Hematopoietic multipotent progenitor cell treated with erythropoietin and hydrocortisone succinate and interleukin-3 and kit ligand, for 17 days (in vitro differentiated cells): ENCODE data around the gene PIK3C2G.

Experiments
- DNase-seq: peaks from one replicate; pipeline ENCODE4 v3.0.0-alpha.2; 2015; ENCODE audit warnings: low spot score

Gene PIK3C2G

GRCh38 chr12:18556161-18556560 is 294.8 kb downstream of the PIK3C2G start:
- DNase-seq, result no peak

GRCh38 chr12:18559242-18559641 is 297.9 kb downstream of the PIK3C2G start:
- no peak for DNase-seq

- no peak for DNase-seq
Measured at GRCh38 chr12:18562531-18562930, 301.2 kb downstream of the PIK3C2G start.

- DNase-seq, result no peak
Measured at GRCh38 chr12:18564306-18564705, 303.0 kb downstream of the PIK3C2G start.

DNA sequence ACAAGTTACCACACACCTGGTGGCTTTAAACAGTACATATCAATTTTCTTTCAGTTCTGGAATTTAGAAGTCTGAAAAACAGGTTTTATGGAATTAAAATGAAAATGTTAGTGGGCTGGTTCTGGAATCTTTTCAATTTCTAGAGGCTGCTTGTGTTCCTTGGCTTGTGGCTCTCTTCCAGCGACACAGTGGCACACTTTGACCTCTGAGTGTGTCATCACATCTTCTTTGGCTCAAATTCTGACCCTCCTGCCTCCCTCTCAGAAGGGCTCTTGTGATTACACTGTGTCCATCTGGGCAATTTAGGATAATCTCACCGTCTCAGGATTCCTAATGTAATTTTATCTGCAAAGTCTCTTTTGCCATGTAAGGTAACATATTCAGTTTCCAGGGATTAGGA is 306.5 kb downstream of the PIK3C2G start:
- no peak for DNase-seq

DNA sequence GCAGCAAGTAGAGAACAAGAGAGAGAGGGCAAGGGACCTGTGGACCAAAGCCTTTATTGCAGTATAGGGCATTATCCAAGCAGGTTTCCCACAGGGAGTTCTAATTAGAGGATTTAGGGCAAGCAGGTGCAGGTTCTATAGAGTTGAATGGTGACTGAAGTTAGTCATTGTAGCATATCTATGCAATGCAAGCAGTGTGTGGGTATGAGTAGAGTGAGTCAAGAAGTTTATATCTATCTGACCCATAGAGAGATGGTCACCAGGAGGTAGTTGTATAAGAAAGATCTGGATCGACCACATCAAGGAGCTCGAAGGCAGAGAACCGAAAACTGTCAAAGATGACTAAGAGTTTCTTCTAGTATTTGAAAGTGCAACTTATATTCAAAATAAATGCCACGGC is 309.2 kb downstream of the PIK3C2G start:
- DNase-seq, result no peak

DNA sequence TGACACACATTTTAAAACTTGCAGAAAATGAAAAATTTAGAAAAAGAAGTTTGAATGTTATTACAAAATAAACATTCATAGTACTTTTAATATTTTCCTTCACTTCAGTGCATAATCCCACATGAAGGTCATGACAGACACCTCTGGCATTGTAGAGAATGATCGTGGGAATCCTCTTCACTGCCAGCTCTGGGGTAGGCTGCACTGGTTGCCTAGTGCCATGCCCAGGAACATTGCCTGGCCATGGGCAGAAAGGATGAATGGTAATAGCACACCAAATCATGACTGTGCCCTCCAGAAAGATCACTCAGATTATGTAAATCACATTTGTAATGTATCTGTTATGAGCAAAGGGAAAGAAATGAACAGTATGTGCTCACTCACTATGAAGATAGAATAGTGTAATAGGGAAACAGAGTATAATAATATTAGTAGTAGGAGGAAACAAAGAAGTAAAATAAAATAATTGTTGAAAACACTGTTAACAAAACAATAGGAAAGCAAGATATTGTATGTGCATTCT is 314.8 kb downstream of the PIK3C2G start:
- no peak for DNase-seq

GRCh38 chr12:18576648-18577047 is 315.3 kb downstream of the PIK3C2G start:
- no peak for DNase-seq

- DNase-seq, result no peak
Measured at GRCh38 chr12:18578191-18578590, 316.9 kb downstream of the PIK3C2G start.

DNA sequence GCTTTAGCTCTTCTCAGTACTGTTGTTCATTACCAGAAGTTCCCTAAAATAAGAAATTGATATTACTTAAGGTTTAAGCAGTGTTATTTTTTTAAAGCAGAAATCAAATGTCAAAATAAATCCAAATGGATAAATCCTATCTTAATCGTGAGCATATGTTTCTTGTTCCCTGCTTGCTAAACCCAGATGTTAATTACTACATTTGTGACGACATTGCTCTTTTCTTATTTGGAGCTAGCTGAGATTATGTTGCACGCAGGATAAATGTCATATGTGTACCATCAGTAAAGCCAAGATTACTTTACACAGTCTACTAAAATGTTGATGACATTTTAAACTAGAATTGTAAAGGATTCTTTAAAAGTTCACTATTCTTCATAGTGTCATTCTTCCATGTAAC is 319.0 kb downstream of the PIK3C2G start:
- DNase-seq, result no peak

DNA sequence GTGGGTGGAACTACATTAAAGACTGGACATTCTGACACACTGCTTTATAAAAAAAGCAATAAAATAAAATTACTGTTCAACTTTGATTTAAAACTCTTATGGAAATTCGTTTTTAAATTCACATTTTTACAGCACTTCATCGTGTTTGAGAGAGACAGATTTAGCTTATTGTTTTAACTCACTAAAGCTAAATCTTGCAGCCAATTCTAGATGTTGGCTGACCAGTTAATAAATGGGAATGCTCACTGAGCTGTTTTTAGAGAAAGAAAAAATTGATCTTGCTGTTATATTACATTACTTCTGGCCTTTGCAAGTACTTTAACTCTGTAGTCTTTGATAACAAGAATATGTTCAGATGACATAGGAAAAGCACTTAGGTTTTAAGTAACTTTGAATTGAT is 319.4 kb downstream of the PIK3C2G start:
- no peak for DNase-seq

DNA sequence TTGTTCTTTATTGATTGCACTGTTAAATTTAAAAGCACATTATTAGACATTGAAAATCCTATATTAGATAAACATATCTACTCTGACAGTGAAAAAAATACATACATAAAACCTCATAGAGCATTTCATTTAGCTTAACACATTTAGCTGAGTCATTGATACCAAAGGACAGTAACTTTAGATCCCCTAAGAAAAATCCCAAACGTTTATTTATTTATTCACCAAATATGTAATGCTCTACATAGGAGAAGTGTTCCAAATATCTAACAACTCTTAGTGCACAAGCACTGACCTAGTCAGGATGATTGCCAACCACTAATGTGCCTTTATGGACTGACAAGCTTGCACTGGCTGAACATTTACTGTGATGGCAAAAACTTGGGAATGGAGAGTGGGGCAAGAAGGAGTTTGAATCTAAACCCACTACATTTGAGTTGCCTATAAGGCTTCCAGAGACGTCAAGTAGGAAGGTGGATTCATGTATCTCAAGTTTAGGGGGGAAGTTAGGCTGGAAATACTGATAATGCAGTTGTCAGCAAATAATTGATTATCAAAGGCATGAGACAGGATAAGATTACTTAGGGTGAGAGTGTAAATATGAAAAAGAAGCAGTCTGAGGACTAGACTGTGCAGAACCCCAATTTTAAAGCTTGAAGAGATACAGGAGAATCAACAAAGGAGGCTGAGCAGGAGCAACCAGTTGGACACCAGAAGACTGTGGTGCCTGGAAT is 320.1 kb downstream of the PIK3C2G start:
- DNase-seq, result no peak

GRCh38 chr12:18583655-18584054 is 322.3 kb downstream of the PIK3C2G start:
- no peak for DNase-seq

- DNase-seq, result no peak
Measured at GRCh38 chr12:18586581-18586980, 325.3 kb downstream of the PIK3C2G start.

- no peak for DNase-seq
Measured at GRCh38 chr12:18589316-18589715, 328.0 kb downstream of the PIK3C2G start.

DNA sequence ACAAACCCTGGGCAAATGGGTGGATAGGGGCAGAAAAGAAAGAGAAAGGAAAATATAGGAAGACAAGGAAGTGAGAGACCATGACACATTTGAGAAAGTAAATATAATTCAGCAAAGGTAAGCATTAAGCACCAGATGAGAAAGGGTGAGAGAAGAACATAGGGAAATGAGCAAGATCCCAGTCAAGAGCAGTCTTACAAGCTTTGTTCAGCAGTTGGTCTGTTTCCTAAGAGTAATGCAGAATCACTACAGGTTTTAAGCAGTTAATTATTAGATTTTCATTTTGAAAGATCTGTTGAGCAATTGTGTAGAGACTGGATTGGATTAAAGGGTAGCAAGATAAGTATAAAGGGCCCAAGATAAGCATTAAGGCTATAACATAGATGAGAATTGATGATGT is 330.2 kb downstream of the PIK3C2G start:
- no peak for DNase-seq

DNA sequence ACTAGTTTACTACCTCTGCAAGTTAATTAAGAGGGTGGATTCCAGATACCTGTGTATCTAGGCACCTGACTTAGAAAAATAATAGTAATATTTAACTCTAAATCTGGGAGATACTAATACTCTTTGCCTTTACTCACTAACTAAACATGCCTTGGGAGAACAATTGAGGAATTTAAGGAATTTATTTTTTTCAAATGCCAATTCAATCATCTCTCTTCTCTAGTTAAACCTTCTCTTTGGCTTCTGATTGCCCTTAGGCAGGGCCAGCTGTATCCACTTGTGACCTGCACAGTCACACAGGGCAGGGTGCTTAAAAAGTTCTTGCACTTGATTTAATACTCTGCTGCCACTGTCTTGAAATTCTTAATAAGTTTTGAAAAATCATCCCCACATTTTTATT is 334.1 kb downstream of the PIK3C2G start:
- no peak for DNase-seq

- no peak for DNase-seq
Measured at GRCh38 chr12:18601962-18602361, 340.6 kb downstream of the PIK3C2G start.

GRCh38 chr12:18612971-18613370 is 351.7 kb downstream of the PIK3C2G start:
- no peak for DNase-seq

DNA sequence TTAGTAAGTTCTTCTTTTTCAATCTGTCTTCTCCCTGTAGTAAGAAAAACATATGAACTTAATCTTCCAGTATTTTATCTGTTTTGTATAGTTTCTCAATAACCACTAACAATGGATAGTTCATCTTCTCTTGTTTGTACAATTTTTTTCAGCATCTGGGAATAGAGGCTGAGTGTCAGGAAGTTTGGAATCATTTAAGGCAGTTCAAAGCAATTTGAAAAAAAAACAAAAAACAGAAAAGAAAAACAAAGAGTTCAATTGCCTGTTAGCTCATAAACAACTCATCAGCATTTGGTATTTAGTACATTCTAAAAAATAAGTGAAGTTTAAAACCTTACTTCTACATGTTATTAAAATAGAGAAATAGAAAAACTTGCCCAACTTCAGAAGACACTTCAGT is 359.7 kb downstream of the PIK3C2G start:
- no peak for DNase-seq

- no peak for DNase-seq
Measured at GRCh38 chr12:18629445-18629844, 368.1 kb downstream of the PIK3C2G start.

- DNase-seq, result no peak
Measured at GRCh38 chr12:18629916-18630315, 368.6 kb downstream of the PIK3C2G start.

DNA sequence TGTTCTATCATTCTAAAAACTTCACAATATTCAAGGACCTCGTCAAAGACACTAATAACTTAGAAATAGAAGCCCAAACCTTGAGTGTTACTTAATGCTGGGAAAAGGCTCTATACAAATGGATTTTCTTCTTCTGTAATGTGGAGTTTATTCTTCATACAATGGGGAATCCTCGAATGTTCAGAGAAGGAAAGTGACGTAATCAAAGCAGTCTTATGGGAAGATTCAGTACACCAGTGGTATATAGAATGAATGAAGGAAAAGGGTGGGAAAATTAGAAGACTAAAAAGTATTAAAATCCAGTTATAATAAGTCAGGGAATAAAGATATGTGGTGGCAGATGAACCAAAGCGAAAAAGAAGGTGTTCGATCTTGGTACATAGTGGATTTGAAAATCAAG is 370.0 kb downstream of the PIK3C2G start:
- no peak for DNase-seq

GRCh38 chr12:18632848-18633247 is 371.5 kb downstream of the PIK3C2G start:
- DNase-seq, result no peak
